ENCODE data around the gene LCN10. TPM values are rescaled to one million over a fixed set of nuclear protein-coding genes. Genes with fewer than 3 reads are reported as not detected.
"Not testable (repeated sequence)": the region's sequence is repeated elsewhere in the genome, so short reads cannot be mapped to it uniquely, and the experiment has no call there.

The LCN10 gene
- total and polyA plus RNA-seq, 9 donors: 2.5 to 15.5 (median 10.5) TPM

DNA sequence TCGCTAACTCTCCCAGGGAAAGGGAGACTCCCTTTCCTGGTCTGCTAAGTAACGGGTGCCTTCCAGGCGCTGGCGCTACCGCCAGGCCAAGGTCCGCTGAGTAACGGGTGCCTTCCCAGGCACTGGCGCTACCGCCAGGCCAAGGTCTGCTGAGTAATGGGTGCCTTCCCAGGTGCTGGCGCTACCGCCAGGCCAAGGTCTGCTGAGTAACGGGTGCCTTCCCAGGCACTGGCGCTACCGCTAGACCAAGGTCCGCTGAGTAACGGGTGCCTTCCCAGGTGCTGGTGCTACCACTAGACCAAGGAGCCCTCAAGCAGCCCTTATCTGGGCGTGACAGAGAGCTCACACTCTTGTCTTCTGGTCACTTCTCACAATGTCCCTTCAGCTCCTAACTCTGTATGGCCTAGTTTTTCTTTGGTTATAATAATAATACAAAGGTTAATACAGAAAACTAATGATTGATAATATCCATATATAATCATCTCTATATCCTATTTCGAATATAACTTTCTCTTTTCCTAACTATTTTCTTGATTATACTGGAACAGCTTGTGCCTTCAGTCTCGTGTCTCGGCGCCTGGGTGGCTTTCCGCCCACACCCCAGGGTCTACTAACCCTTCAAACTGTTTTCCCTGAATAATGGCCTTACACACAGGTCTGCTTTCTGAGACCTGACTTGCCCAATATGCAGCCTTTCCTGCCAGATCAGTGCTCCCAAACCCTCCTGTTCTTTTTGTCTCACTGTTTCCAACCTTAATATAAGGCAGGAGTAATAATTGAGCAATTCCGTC, 43.0 kb upstream of the LCN10 start:
- WGBS (ENCODE audit: insufficient coverage): 81% methylated on average over 13 of the region's 23 CpGs

DNA sequence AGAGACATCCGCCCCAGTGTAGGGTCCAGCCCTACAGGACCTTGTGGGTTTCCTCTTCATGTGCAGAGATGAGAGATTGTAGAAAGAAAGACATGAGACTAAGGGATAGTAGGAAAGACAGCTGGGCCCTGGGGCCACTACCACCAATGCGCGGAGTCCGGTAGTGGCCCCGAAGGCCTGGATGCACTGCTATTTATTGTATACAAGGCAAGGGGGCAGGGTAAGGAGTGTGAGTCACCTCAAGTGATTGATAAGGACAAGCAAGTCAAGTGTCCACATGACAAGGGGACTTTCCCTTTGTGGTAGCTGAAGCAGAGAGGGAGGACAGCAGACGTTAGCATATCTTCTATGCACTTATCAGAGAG, 42.2 kb upstream of the LCN10 start:
- 91% methylated on average over 5 of the region's 6 CpGs for WGBS (ENCODE audit: insufficient coverage)
- DNase-seq: no peak

More for the DNA sequence above, 43.0 kb upstream of the LCN10 start:
- DNase-seq; H3K27me3 ChIP-seq (ENCODE audit: control insufficient read depth, insufficient read depth, low read length); H3K4me1 ChIP-seq (ENCODE audit: control insufficient read depth, insufficient read depth, low read length); H3K9me3 ChIP-seq (replicated peaks; ENCODE audit: control insufficient read depth, low read depth, low read length); H3K36me3 ChIP-seq (ENCODE audit: control insufficient read depth, insufficient read depth, low read length); H3K4me3 ChIP-seq (ENCODE audit: low read length); H3K27ac ChIP-seq (ENCODE audit: low read length): not testable (repeated sequence)

DNA sequence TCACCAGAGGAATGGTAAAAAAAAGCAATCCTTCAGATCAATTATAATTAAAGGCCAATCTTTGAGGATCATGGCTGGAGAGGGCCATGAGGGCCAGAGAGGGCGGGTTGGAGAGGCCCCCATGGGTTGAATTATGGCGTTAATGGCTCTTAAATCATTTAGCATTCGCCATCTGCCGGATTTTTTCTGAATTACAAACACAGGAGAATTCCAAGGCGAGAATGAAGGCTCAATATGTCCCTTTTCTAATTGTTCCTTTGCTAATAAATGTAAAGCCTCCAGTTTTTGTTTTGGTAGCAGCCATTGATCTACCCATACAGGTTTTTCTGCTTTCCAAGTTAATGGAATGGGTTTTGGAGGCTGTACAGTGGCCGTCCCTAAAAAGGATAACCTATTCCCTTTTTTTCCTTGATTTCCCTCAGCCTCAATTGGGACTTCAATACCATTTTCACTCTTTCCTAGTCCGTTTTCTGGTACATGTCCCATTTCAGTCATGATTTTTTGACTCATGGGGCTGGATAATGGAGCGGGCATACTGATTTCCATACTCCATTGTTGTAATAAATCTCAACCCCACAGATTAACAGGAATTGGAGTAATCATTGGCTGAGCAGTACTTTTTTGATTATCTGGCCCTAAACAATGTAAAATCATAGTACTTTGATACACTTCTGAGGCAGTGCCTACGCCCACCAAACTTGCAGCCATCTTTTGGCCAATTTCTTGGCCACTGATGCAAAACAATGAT, 41.7 kb upstream of the LCN10 start:
- H3K27ac ChIP-seq (ENCODE audit: low read length): no peak overlapping the region
- H3K9me3 ChIP-seq (replicated peaks; ENCODE audit: control insufficient read depth, low read depth, low read length): no peaks in the 10 kb centered on the region
- no peaks in the 10 kb centered on the region for H3K36me3 ChIP-seq (ENCODE audit: control insufficient read depth, insufficient read depth, low read length)
- WGBS (ENCODE audit: insufficient coverage): 20% methylated on average over 2 of the region's 9 CpGs
- peak; percentile 35 for DNase-seq
- H3K4me3 ChIP-seq (ENCODE audit: low read length): no peak overlapping the region
- peaks cover 5% of the 10 kb centered on the region for H3K4me1 ChIP-seq (ENCODE audit: control insufficient read depth, insufficient read depth, low read length)
- H3K27me3 ChIP-seq (ENCODE audit: control insufficient read depth, insufficient read depth, low read length): peaks cover 13% of the 10 kb centered on the region

More for the DNA sequence above, 42.2 kb upstream of the LCN10 start:
- Histone ChIP-seq H3K9me3 (replicated peaks; ENCODE audit: control insufficient read depth, low read depth, low read length) (no peaks in the 10 kb centered on the region), H3K36me3 (ENCODE audit: control insufficient read depth, insufficient read depth, low read length) (no peaks in the 10 kb centered on the region), H3K4me1 (ENCODE audit: control insufficient read depth, insufficient read depth, low read length) (peaks cover 5% of the 10 kb centered on the region), H3K4me3 (ENCODE audit: low read length) (no peak overlapping the region), H3K27ac (ENCODE audit: low read length) (no peak overlapping the region), H3K27me3 (ENCODE audit: control insufficient read depth, insufficient read depth, low read length) (peaks cover 10% of the 10 kb centered on the region)

- Histone ChIP-seq H3K36me3 (ENCODE audit: control insufficient read depth, insufficient read depth, low read length) (no peaks in the 10 kb centered on the region), H3K4me3 (ENCODE audit: low read length) (no peak overlapping the region), H3K27me3 (ENCODE audit: control insufficient read depth, insufficient read depth, low read length) (peaks cover 28% of the 10 kb centered on the region), H3K9me3 (replicated peaks; ENCODE audit: control insufficient read depth, low read depth, low read length) (no peaks in the 10 kb centered on the region), H3K27ac (ENCODE audit: low read length) (no peak overlapping the region), H3K4me1 (ENCODE audit: control insufficient read depth, insufficient read depth, low read length) (peaks cover 4% of the 10 kb centered on the region)
- no CpG with 5 or more reads among the region's 3 CpGs for WGBS (ENCODE audit: insufficient coverage)
- no peak for DNase-seq
Measured at GRCh38 chr9:136782452-136782851, 39.7 kb upstream of the LCN10 start.

DNA sequence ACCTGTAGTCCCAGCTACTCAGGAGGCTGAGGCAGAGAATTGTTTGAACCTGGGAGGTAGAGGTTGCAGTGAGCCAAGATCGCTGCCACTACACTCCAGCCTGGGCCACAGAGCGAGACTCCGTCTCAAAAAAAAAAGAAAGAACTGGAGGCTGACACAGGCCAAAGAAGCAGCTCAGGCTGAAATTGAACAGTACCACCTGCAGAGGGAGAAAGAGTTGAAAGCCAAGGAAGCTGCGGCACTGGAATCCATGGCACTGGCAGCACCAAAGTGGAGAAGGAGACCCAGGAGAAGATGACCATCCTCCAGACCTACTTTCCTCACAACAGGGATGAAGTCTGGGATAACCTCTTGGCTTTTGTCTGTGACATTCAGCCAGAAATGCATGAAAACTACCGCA, 37.1 kb upstream of the LCN10 start:
- WGBS (ENCODE audit: insufficient coverage): no CpG with 5 or more reads among the region's 5 CpGs
- Histone ChIP-seq H3K27me3 (ENCODE audit: control insufficient read depth, insufficient read depth, low read length) (peaks cover 30% of the 10 kb centered on the region), H3K4me3 (ENCODE audit: low read length) (no peak overlapping the region), H3K27ac (ENCODE audit: low read length) (no peak overlapping the region), H3K9me3 (replicated peaks; ENCODE audit: control insufficient read depth, low read depth, low read length) (no peaks in the 10 kb centered on the region), H3K4me1 (ENCODE audit: control insufficient read depth, insufficient read depth, low read length) (peaks cover 2% of the 10 kb centered on the region), H3K36me3 (ENCODE audit: control insufficient read depth, insufficient read depth, low read length) (no peaks in the 10 kb centered on the region)
- DNase-seq: no peak

- Histone ChIP-seq H3K27me3 (ENCODE audit: control insufficient read depth, insufficient read depth, low read length) (peaks cover 34% of the 10 kb centered on the region), H3K27ac (ENCODE audit: low read length) (no peak overlapping the region)
- WGBS (ENCODE audit: insufficient coverage): 79% methylated on average over 12 of the region's 14 CpGs
Measured at GRCh38 chr9:136777359-136777758, 34.6 kb upstream of the LCN10 start.

GRCh38 chr9:136776947-136777346, 34.2 kb upstream of the LCN10 start:
- DNase-seq: no peak
- Histone ChIP-seq H3K27me3 (ENCODE audit: control insufficient read depth, insufficient read depth, low read length) (peaks cover 34% of the 10 kb centered on the region), H3K36me3 (ENCODE audit: control insufficient read depth, insufficient read depth, low read length) (no peaks in the 10 kb centered on the region), H3K4me3 (ENCODE audit: low read length) (no peak overlapping the region), H3K27ac (ENCODE audit: low read length) (no peak overlapping the region), H3K4me1 (ENCODE audit: control insufficient read depth, insufficient read depth, low read length) (peaks cover 2% of the 10 kb centered on the region), H3K9me3 (replicated peaks; ENCODE audit: control insufficient read depth, low read depth, low read length) (peaks cover 12% of the 10 kb centered on the region)
- WGBS (ENCODE audit: insufficient coverage): 20% methylated on average over 1 of the region's 7 CpGs

More at GRCh38 chr9:136777359-136777758, 34.6 kb upstream of the LCN10 start:
- H3K4me1 ChIP-seq (ENCODE audit: control insufficient read depth, insufficient read depth, low read length): peaks cover 2% of the 10 kb centered on the region
- no peak overlapping the region for H3K4me3 ChIP-seq (ENCODE audit: low read length)
- no peak for DNase-seq
- H3K36me3 ChIP-seq (ENCODE audit: control insufficient read depth, insufficient read depth, low read length): no peaks in the 10 kb centered on the region
- H3K9me3 ChIP-seq (replicated peaks; ENCODE audit: control insufficient read depth, low read depth, low read length): peaks cover 12% of the 10 kb centered on the region

GRCh38 chr9:136775191-136775590, 32.5 kb upstream of the LCN10 start:
- Histone ChIP-seq H3K36me3 (ENCODE audit: control insufficient read depth, insufficient read depth, low read length) (no peaks in the 10 kb centered on the region), H3K27me3 (ENCODE audit: control insufficient read depth, insufficient read depth, low read length) (peaks cover 28% of the 10 kb centered on the region), H3K4me1 (ENCODE audit: control insufficient read depth, insufficient read depth, low read length) (peaks cover 2% of the 10 kb centered on the region), H3K4me3 (ENCODE audit: low read length) (no peak overlapping the region), H3K9me3 (replicated peaks; ENCODE audit: control insufficient read depth, low read depth, low read length) (peaks cover 12% of the 10 kb centered on the region), H3K27ac (ENCODE audit: low read length) (no peak overlapping the region)
- 55% methylated on average over 4 of the region's 6 CpGs for WGBS (ENCODE audit: insufficient coverage)
- DNase-seq: no peak

DNA sequence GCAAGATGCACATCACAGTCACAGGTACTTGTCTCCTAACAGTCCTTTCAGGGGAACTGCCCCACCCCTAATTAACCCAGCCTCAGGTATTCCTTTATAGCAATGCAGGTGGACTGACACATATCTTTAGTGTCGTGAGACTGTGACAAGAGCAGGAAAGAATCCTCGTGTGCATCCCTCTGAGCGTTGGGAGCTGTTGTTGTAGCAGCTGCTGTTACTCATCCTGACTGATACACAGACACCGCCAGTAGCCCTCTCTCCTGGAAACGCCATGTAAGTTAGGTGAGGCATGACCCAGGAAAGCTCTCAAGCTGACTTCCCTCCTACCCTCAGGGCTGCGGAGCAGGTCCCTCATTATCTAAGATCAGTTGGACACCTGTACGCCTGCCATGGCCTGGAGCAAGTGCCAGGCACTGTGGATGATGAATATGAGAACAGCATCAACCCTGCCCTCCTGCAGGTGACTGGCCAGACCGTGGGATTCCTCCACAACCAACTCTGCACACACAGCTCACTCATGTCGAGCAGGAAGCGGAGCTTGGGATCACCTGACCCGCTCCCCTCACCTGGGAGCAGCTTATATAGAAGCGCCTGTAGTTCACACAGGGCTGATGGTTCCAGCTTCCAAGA, 31.8 kb upstream of the LCN10 start:
- WGBS (ENCODE audit: insufficient coverage): 85% methylated on average over 9 of the region's 12 CpGs
- DNase-seq: no peak
- H3K4me1 ChIP-seq (ENCODE audit: control insufficient read depth, insufficient read depth, low read length): peaks cover 2% of the 10 kb centered on the region
- no peak overlapping the region for H3K4me3 ChIP-seq (ENCODE audit: low read length)
- peaks cover 12% of the 10 kb centered on the region for H3K9me3 ChIP-seq (replicated peaks; ENCODE audit: control insufficient read depth, low read depth, low read length)
- no peak overlapping the region for H3K27ac ChIP-seq (ENCODE audit: low read length)
- H3K27me3 ChIP-seq (ENCODE audit: control insufficient read depth, insufficient read depth, low read length): peaks cover 24% of the 10 kb centered on the region
- no peaks in the 10 kb centered on the region for H3K36me3 ChIP-seq (ENCODE audit: control insufficient read depth, insufficient read depth, low read length)

DNA sequence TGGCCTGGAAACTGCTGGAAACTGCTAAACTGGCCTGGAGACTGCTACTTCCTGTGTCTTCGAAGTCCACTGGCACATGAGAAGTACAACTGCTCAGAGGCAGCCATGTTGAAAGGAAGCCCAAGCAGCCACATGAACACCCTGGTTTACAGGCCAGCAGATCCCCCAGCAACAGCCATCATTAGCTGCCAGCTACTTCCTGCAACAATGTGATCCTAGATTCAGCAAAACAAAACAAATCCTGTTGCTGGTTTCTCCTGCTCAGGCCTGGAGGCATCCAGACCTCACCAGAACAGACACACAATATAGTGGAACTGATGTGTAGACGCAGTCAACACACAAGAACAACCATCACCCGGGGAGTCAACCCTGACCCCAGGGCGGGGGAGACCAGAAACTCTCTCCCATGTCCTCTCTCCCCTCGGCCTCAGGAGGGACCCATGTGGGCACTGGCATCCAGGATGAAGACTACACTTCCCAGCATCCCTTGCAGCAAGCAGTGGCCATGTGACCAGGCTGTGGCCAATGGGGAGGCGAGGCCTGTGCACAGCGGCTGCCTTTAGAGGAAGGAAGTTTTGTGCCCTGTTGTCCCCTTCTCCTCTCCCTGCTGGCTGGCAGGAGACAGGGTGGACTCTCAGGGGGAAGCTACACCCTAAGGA, 30.8 kb upstream of the LCN10 start:
- H3K9me3 ChIP-seq (replicated peaks; ENCODE audit: control insufficient read depth, low read depth, low read length): peaks cover 12% of the 10 kb centered on the region
- H3K4me1 ChIP-seq (ENCODE audit: control insufficient read depth, insufficient read depth, low read length): peaks cover 2% of the 10 kb centered on the region
- peaks cover 17% of the 10 kb centered on the region for H3K27me3 ChIP-seq (ENCODE audit: control insufficient read depth, insufficient read depth, low read length)
- H3K27ac ChIP-seq (ENCODE audit: low read length): no peak overlapping the region
- H3K36me3 ChIP-seq (ENCODE audit: control insufficient read depth, insufficient read depth, low read length): no peaks in the 10 kb centered on the region
- WGBS (ENCODE audit: insufficient coverage): 84% methylated on average over 5 of the region's 7 CpGs
- no peak for DNase-seq
- no peak overlapping the region for H3K4me3 ChIP-seq (ENCODE audit: low read length)

Data from muscle of leg (tissue), 11 donors.